Stimulated activated CD4-positive, alpha-beta T cell treated with anti-CD3 and anti-CD28 coated beads, Interleukin-15, amount 100 ng/mL, for 24 hours (primary cell): ENCODE results near the gene HAS3.

Experiments used
- DNase-seq: peaks from one replicate; pipeline ENCODE4 v3.0.0-alpha.2; 2020

HAS3 gene

DNA sequence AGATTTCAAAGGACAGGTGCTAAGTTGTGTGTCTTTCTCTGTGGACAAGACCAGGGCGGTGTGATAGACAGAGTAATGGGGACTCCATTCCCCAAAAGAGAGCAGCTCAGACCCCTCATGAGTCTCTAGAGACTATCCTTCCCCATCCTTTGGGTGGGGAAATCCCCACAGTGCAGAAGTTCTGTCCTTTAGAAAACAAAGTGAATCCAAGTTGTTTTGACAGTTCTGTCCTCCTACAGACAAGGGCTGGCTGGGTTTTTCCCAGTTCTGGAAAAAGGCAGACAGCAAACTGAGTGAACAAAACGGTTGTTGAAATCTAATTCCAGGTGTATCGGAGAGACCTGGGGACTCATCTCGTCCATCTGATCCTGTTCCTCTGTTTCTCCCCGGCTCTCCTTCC lies 11.0 kb upstream of the HAS3 start:
- no peak for DNase-seq

DNA sequence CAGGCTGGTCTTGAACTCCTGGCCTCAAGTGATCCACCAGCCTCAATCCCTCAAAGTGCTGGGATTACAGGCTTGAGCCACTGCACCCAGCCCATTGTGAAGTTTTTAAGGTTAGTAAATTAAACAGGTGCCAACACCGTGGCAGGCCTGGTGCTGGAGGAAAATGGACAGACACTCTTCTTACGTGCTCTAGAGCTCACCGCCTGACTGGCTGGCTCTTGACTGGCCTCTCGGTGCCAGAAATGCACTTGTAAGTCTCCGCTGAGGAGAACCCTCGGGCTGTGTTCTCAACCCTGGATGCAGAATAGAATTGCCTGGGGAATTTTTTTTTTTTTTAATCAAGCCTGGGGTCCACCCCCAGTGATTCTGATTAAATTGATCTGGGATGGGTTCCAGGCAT lies 10.3 kb upstream of the HAS3 start:
- no peak for DNase-seq

DNA sequence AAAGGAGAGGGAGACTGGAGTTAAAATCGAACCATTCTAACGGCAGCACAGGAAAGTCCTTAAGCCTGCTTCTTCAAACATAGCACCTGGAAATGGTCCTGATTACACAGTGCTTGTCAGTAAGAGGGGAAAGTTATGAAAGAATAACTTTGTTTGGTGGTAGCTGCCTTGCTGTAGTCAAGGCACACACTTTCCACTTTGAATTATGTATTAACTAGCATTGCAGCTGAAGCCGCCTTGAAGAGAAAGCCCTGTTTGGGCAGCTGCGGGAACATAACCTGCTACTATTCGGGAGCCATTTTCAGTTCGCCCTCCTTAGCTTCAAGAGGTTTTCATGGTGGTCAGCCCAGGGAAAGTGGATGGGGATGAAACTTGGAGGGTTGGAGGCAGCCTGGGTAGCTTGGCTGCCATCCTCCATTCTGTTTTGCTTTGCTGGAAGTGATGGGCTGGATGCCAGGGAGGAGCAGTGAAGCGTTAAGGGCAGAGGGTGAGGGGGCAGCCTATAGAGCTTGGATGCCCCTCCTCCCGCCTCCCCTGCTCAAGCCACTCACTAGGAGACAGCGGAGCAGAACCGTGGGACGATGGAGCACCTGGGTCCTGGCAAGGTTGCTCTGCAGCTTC lies 5.3 kb upstream of the HAS3 start:
- no peak for DNase-seq

DNA sequence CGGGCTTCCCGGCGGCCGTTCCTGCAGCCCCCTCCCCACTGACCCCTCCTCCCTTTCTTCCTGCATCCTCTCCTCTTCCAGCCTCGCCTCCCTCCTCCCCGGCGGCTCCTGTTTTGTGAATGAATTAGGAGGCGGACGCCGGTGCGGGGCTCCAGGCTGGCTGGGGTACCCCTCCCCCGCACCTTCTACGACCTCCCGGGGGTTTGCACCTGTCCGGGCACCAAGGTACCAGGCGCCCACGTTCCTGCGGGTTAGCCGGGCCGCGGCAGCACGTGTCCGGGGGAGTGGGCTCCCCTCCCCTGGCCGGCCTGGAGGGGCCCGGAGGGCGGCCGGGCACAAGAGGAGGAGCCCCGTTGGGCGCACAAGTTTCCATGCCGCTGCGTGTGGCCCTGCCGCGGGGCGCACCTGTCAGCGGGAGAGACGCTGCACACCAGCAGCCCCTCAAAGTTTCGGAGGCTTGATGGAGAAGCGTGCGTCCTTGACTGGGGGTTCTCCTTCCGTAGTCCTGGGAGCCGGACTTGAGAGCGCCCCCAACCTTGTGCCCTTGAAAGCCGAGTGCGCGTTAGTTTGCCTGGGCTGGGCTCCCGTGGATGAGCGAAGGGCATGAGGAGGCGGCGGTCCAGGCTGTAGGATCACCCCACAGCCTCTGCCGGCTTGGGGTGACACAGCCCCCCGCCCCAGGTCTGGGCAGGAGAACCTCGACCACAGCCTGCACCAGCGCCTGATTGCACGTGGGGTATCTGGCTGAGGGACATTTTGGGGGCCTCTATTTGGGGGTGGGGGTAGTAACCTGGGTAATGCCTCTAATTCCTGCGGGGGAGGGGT lies 1.2 kb downstream of the HAS3 start:
- peak; percentile 29 for DNase-seq

DNA sequence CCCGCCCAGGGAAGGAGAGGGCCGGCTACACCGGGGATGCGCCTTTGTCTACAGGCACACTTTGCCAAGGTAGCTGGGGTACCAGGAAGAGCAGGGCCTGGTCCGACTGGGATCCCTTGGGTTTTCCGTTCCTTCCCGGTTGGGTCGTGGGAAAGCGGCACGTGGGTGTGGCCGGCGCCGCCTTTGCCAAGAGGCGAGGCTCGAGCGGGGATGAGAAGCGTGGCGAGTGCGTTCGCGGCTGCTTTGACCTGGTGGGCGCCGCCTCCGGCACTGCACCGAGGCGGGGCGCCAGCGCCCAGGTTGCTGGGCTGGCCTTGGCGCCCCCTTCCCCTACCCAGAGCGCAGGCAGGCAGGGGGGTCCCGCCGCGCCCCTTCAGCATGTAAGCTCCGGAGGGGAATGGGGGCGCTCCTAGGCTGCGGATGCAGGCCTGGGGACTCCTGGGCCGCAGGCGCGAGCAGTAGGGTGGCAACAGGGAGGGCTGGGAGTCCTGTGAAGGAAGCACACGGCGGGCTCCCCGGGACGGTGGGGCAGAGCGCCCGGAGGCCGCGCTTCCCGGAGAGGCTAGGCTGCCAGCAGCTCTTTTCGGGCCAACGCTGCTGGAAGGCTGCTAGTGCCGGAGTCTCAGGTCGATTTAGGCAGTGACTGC lies 2.0 kb downstream of the HAS3 start:
- peak; percentile 22 for DNase-seq

DNA sequence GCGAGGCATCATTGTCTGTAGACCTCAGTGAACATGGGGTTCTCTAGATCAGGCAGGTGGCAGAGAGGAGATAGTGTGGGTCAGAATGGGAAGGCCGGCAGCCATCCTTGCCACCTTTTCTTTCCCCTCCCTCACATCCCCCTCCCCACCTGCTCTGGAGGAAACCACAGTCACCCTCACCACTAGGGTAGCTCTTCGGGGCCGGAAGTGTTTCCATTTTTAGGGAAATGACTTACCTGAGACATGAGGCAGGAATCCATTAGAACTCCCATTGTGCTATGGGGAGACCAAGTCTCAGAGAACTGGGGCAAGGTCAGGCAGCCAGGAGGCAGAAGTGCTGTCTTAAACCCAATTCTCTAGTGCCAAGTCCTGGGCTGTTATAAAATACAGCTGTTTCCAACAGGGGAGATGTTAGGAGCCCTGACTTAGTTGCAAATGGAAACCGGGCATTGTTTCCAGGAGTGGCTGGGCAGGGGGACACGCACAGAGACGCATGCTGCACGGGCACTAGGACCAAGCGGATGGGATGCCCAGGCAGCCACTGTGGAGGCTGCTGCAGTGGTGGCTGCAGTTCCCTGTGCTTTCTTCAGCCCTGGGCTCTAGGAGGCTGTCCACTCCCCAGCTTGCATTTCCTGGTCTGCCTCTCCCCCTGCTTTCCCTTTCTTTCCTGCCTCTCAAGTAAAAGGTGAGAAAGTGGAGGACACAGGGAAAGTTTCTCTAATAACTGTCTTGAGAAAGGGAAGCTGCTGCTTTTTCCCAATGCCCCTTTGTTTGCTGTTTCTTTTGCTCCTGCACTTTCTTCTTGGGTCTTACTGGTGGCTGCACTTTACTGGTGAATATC lies 2.8 kb downstream of the HAS3 start:
- no peak for DNase-seq

DNA sequence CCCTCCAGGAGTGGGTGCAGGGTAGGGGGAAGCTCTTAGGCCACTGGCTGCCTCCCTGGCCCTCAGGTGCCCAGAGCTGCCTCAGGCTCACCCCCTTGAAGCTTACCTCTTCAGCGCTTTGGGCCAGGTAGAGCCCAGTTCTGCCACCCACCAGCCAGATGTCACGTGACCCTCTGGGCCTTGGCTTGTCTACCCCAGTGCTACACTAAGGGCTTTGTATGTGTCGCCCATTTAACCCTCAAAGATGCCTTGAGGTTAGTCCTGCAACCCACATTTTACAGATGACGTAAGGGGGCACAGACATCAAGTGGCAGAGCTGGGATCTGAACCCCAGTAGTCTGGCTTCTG lies 3.4 kb downstream of the HAS3 start:
- DNase-seq = no peak

DNA sequence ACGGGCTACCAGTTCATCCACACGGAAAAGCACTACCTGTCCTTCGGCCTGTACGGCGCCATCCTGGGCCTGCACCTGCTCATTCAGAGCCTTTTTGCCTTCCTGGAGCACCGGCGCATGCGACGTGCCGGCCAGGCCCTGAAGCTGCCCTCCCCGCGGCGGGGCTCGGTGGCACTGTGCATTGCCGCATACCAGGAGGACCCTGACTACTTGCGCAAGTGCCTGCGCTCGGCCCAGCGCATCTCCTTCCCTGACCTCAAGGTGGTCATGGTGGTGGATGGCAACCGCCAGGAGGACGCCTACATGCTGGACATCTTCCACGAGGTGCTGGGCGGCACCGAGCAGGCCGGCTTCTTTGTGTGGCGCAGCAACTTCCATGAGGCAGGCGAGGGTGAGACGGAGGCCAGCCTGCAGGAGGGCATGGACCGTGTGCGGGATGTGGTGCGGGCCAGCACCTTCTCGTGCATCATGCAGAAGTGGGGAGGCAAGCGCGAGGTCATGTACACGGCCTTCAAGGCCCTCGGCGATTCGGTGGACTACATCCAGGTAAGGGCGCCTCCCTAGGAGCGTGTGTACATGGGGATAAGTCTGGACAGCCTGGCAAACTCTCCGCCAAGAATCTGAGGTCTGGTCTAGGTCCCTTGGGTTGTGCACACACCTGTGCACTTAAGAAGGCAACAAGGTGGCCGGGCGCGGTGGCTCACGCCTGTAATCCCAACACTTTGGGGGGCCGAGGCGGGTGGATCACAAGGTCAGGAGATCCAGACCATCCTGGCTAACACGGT lies 4.2 kb downstream of the HAS3 start:
- DNase-seq = no peak

DNA sequence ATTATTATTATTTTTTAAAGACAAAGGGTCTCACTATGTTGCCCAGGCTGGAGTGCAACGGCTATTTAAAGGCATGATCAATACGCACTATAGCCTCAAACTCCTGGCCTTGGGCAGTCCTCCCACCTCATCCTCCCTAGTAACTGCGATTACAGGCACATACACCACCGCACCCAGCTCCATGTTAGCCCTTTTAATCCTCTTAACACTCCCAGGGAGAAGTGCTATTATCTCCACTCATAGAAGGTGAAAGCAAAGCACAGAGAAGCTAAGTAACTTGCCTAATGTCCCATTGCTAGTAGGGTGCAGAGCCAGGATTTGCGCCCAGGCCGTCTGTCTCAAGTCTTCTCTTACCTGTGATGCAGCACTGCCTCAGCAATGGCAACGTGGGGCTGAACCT lies 5.0 kb downstream of the HAS3 start:
- no peak for DNase-seq

DNA sequence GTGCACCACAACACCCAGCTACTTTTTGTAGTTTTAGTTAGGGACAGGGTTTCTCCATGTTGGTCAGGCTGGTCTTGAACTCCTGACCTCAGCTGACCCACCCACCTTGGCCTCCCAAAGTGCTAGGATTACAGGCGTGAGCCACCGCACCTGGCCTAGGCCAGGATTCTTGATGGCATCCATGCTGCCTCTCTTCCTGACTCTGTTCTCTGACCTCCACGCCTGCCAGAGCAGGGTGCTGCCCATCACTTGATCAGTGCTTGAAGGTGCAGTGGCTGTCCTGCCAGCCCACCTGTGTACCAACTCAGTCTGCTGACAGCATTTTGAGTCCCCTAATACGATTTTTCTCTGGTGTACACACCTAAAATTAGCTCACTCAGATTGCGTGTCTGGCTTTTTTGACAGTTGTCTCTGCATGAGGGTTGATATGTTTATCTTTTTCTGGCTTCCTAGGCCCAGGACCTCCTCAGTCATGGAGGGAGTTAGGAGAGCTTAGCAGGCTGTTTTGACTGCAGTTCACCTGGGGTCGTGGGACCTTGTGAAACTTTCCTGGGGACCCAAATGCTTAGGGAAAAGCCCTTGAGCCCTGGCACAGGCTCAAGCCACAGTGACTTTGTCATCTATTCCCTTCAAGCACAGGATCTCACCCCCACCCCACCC lies 5.9 kb downstream of the HAS3 start:
- DNase-seq = no peak

DNA sequence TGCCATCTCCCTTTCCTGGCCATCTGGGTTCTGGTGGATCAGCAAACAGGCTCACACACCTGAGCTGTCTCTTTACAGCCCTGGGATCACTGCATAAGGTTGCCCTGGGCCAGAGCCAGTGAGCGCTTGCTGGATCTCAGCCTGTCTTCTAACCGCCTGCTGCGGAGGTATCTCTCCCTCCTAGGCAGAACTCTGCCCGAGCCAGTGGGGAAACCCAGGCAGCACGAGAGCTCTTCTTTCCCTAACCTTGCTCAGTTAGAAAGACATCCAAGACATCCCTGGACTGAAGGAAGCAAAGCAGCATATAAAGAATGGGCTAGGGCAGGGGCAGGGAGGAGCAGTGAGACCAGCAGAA lies 6.4 kb downstream of the HAS3 start:
- DNase-seq = no peak

DNA sequence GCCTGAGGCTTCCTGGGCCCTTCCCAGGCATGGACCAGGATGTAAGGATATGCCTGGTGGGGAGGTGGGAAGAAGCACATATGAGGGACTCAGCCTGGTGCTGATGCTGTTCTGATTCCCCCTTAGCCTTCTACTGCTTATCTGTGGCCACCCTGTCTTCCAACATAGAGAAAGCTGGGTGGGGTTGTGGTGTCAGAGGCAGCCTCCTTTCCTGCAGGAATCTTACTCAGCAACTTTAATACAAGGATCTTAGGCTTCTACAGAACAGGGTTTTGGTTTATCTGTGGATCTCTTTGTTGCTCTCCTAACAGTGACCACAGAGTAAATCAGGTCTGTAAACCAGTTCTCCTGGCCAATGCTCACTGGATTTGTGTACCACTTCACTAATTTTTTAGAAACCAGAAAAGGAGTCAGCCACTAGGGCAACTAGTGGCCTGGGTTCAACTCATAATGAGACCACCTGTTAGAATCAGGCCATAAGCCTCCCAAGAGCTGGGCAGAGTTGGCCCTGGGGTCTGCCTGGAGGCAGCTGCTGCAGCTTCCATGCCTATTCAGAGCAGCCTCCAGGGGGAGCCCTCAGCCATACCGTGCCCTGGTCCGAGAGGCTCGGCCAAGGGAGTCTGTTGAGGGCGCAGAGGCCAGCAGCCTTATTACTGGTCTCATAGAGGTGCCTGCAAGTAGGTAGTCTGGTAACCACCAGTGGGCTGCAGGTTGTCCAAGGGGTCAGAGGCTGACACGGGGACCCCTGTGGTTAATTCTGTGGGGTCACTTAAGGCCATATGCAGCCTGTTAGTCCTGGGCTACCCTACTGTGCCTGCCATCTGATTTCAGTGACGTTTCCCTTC lies 7.1 kb downstream of the HAS3 start:
- DNase-seq = peak; percentile 78

DNA sequence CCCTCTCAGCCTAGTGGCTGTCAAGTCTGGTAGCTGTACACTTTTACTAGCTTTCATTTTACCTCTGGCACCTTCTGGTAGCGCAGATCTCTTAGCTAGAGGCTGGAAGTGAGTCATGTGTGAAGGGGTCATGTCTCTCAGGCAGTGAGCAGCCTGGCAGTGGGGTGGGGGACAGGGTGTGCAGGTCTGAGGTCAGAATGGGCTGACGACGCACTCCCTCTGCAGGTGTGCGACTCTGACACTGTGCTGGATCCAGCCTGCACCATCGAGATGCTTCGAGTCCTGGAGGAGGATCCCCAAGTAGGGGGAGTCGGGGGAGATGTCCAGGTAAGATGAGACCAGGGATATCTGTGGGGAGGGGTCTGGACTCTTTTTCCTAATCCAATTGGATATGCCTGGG lies 7.8 kb downstream of the HAS3 start:
- no peak for DNase-seq

DNA sequence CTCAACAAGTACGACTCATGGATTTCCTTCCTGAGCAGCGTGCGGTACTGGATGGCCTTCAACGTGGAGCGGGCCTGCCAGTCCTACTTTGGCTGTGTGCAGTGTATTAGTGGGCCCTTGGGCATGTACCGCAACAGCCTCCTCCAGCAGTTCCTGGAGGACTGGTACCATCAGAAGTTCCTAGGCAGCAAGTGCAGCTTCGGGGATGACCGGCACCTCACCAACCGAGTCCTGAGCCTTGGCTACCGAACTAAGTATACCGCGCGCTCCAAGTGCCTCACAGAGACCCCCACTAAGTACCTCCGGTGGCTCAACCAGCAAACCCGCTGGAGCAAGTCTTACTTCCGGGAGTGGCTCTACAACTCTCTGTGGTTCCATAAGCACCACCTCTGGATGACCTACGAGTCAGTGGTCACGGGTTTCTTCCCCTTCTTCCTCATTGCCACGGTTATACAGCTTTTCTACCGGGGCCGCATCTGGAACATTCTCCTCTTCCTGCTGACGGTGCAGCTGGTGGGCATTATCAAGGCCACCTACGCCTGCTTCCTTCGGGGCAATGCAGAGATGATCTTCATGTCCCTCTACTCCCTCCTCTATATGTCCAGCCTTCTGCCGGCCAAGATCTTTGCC lies 9.0 kb downstream of the HAS3 start:
- DNase-seq = no peak

DNA sequence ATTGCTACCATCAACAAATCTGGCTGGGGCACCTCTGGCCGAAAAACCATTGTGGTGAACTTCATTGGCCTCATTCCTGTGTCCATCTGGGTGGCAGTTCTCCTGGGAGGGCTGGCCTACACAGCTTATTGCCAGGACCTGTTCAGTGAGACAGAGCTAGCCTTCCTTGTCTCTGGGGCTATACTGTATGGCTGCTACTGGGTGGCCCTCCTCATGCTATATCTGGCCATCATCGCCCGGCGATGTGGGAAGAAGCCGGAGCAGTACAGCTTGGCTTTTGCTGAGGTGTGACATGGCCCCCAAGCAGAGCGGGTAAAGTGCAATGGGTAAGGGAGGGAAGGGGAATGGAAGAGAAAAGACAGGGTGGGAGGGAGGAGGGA lies 9.5 kb downstream of the HAS3 start:
- no peak for DNase-seq

DNA sequence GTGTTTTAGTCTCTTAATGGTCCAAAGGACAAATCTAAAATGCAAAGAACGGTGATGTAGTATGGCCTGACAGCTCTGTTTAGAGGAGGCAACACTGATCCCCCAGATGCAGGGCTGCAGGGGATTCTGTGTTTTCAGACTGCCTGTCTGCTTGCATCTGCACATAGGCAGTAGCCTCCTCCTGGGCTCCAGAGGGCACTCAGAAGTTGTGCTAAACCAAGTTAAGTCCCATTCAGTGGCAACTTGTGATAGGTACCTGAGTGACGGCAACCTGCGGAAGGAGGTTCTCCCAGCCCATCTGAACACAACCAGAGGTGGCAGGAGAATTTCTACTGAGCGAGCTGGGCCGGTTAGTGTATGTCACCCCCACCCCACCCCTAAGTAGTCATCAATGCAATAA lies 9.9 kb downstream of the HAS3 start:
- DNase-seq = no peak

DNA sequence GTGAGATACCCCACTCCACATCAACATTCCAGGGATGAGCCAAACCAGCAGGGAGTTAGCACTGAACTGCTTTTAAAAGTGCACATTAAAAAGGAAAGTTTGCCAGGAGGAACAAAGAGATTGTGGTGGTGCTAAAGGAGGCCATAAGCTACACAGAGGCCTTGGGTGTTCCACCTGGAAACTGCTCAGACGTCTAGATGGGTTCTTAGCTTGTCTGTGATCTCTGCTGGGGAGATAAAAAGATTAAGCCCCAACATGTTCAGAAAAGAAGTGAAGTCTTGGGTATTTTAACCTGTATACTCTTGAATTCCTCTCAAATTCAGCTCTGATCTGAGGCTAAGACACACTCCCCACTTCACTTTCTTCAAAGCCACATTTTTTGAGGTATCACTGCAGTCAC lies 10.4 kb downstream of the HAS3 start:
- no peak for DNase-seq

DNA sequence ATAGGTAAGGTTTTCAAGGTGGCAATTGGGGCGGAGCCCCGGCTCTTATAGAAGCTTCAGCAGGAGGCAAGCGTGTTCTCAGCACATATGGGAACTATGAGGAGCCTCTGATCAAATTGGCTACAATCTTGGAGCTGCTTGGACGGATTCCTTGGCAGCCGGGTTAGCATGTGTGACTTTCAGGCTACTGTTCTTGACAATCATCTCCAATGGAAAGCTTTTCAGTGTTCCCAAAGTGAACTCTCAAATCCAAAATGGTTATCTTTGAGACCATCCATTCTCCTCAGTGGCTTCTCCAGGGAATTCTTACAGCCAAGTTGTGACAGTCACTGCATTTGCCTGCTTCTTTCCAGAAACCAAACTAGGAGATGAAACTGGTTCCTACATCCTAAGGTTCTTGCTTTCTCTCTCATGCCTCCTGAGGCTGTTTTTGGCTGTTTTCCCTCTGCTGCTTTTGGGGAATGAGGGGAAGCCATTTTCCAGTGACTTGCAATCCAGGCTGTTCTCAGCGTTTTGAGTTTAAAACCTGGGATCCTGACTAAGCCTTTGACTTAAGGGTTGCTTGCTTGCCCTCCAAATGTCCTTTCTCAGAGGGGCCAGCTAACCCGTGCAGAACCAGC lies 10.9 kb downstream of the HAS3 start:
- no peak for DNase-seq

DNA sequence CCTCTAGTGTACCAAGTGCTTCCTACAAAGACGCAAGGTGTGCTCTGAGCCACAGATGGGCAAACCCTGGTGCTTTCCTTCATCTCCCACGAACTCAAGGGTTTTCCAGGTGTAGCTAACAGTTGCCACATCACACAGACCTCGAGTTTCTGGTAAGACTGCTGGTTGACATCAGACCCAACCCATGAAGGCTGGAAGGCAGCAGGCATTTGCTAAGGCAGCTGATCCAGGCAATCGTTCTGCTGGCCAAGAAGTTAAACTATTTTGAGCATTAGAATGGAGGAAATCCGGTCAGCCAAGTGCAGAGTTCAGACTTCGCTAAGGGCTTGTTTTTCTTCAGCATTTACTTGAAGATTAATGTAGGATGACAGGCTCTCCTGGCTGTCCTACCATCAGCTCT lies 11.5 kb downstream of the HAS3 start:
- DNase-seq = no peak

DNA sequence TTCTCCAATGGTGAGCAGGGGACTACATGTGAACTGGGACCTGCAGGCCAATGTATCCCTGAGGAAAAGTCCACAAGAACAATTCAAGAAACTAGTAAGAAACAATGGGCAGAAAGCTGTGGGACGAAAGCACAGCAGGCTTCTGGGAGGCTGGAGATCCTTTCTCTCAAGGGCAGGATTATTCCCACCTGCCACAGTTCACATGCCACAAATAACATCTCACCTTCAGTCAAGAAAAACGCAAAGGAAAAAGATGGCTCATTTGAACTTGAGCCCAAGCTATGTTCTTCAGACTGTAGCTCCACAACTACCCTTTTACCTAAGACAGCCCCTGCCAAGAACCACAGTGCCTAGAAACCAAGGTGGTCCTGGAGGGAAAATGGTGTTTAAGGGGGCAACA lies 13.0 kb downstream of the HAS3 start:
- DNase-seq = no peak
